Gastrocnemius medialis (tissue), 4 donors: ENCODE measurements around the gene GLYR1.

Experiments used
- CTCF ChIP-seq, 5 experiments: fragments of 450-650 bp in 3 of 5; fragments of 200-600 bp in 2 of 5; sonication (generic) in 2 of 5; IDR thresholded peaks in 4 of 5; conservative IDR thresholded peaks in 1 of 5; 1 replicate in 4 of 5; 2 replicates in 1 of 5; pipeline ENCODE4 v1.5.1; 2016 to 2019; ENCODE audit warnings: antibody characterized with exemption in 5 of 5, mild to moderate bottlenecking in 3 of 5, moderate library complexity in 3 of 5
- POLR2A ChIP-seq, 2 donors: fragments of 450-650 bp; IDR thresholded peaks; one replicate each; pipeline ENCODE4 v1.6.1; 2017; ENCODE audit warnings: antibody characterized with exemption in 2 of 2, mild to moderate bottlenecking in 2 of 2, moderate library complexity in 2 of 2

GRCh38 chr16:4880006-4880580 lies 33.0 kb upstream of the GLYR1 start:
- TF ChIP-seq POLR2A (IDR thresholded peaks at IDR 0.05) (no peak), CTCF (IDR thresholded peaks at IDR 0.05 in 4 of 5, conservative IDR thresholded peaks at IDR 0.05 in 1 of 5) (no peak)
